ENCODE data around the gene MYH7. TPM values are rescaled to one million over a fixed set of nuclear protein-coding genes. Genes with fewer than 3 reads are reported as not detected.

The MYH7 gene
- 2.8 TPM in 1 of 2 replicates, not detected in the other for total RNA-seq (2012; rRNA removed)

GRCh38 chr14:23435543-23436326 lies at the start of gene MYH7:
MYH7 (minus strand) TSS chr14:23435660; CDS start chr14:23433732, 1,928 bp downstream.
- Histone ChIP-seq H3K4me3 (ENCODE audit: low read length) (no peak within 1 kb of the TSS), H3K4me1 (ENCODE audit: control insufficient read depth, insufficient read depth, low read length) (no peaks in the 10 kb centered on the region), H3K9me3 (replicated peaks; ENCODE audit: low read length) (no peaks in the 10 kb centered on the region), H3K27me3 (ENCODE audit: control insufficient read depth, insufficient read depth, low read length) (peaks cover 59% of the 10 kb centered on the region), H3K4me2 (ENCODE audit: low read length) (no peak within 1 kb of the TSS), H3K36me3 (ENCODE audit: insufficient read depth, low read length) (no peaks in the 10 kb centered on the region), H3K9ac (ENCODE audit: low read depth, low read length) (no peak within 1 kb of the TSS)

GRCh38 chr14:23483236-23483854 lies 47.9 kb upstream of the MYH7 start:
- no peak overlapping the region for H3K4me3 ChIP-seq (ENCODE audit: low read length)
- peaks cover 34% of the 10 kb centered on the region for H3K36me3 ChIP-seq (ENCODE audit: insufficient read depth, low read length)

GRCh38 chr14:23482823-23483148 lies 47.3 kb upstream of the MYH7 start:
- Histone ChIP-seq H3K4me3 (ENCODE audit: low read length) (no peak overlapping the region), H3K27me3 (ENCODE audit: control insufficient read depth, insufficient read depth, low read length) (no peaks in the 10 kb centered on the region), H3K9me3 (replicated peaks; ENCODE audit: low read length) (no peaks in the 10 kb centered on the region), H3K4me2 (ENCODE audit: low read length) (no peak overlapping the region), H3K9ac (ENCODE audit: low read depth, low read length) (no peak overlapping the region), H3K4me1 (ENCODE audit: control insufficient read depth, insufficient read depth, low read length) (no peaks in the 10 kb centered on the region), H3K36me3 (ENCODE audit: insufficient read depth, low read length) (peaks cover 34% of the 10 kb centered on the region)

More at GRCh38 chr14:23483236-23483854, 47.9 kb upstream of the MYH7 start:
- Histone ChIP-seq H3K4me1 (ENCODE audit: control insufficient read depth, insufficient read depth, low read length) (no peaks in the 10 kb centered on the region), H3K27me3 (ENCODE audit: control insufficient read depth, insufficient read depth, low read length) (no peaks in the 10 kb centered on the region), H3K4me2 (ENCODE audit: low read length) (no peak overlapping the region), H3K9me3 (replicated peaks; ENCODE audit: low read length) (no peaks in the 10 kb centered on the region), H3K9ac (ENCODE audit: low read depth, low read length) (no peak overlapping the region)

- no peaks in the 10 kb centered on the region for H3K27me3 ChIP-seq (ENCODE audit: control insufficient read depth, insufficient read depth, low read length)
- no peak overlapping the region for H3K4me3 ChIP-seq (ENCODE audit: low read length)
- H3K36me3 ChIP-seq (ENCODE audit: insufficient read depth, low read length) = peaks cover 39% of the 10 kb centered on the region
- no peak overlapping the region for H3K4me2 ChIP-seq (ENCODE audit: low read length)
- H3K9me3 ChIP-seq (replicated peaks; ENCODE audit: low read length) = no peaks in the 10 kb centered on the region
- H3K9ac ChIP-seq (ENCODE audit: low read depth, low read length) = no peak overlapping the region
- no peaks in the 10 kb centered on the region for H3K4me1 ChIP-seq (ENCODE audit: control insufficient read depth, insufficient read depth, low read length)
These were observed 46.7 kb upstream of the MYH7 start for GRCh38 chr14:23481979-23482822.

- Histone ChIP-seq H3K4me2 (ENCODE audit: low read length) (no peak overlapping the region), H3K9ac (ENCODE audit: low read depth, low read length) (no peak overlapping the region), H3K4me3 (ENCODE audit: low read length) (no peak overlapping the region), H3K9me3 (replicated peaks; ENCODE audit: low read length) (no peaks in the 10 kb centered on the region), H3K27me3 (ENCODE audit: control insufficient read depth, insufficient read depth, low read length) (no peaks in the 10 kb centered on the region), H3K36me3 (ENCODE audit: insufficient read depth, low read length) (peaks cover 41% of the 10 kb centered on the region), H3K4me1 (ENCODE audit: control insufficient read depth, insufficient read depth, low read length) (no peaks in the 10 kb centered on the region)
These were observed 46.0 kb upstream of the MYH7 start for GRCh38 chr14:23481362-23481970.

- Histone ChIP-seq H3K27me3 (ENCODE audit: control insufficient read depth, insufficient read depth, low read length) (no peaks in the 10 kb centered on the region), H3K4me1 (ENCODE audit: control insufficient read depth, insufficient read depth, low read length) (no peaks in the 10 kb centered on the region), H3K9ac (ENCODE audit: low read depth, low read length) (no peak overlapping the region), H3K36me3 (ENCODE audit: insufficient read depth, low read length) (peaks cover 49% of the 10 kb centered on the region), H3K9me3 (replicated peaks; ENCODE audit: low read length) (no peaks in the 10 kb centered on the region), H3K4me2 (ENCODE audit: low read length) (no peak overlapping the region), H3K4me3 (ENCODE audit: low read length) (no peak overlapping the region)
These were observed 42.8 kb upstream of the MYH7 start for GRCh38 chr14:23478109-23478759.

- Histone ChIP-seq H3K9ac (ENCODE audit: low read depth, low read length) (no peak overlapping the region), H3K27me3 (ENCODE audit: control insufficient read depth, insufficient read depth, low read length) (no peaks in the 10 kb centered on the region), H3K36me3 (ENCODE audit: insufficient read depth, low read length) (peaks cover 33% of the 10 kb centered on the region), H3K4me1 (ENCODE audit: control insufficient read depth, insufficient read depth, low read length) (peaks cover 8% of the 10 kb centered on the region), H3K4me3 (ENCODE audit: low read length) (no peak overlapping the region), H3K9me3 (replicated peaks; ENCODE audit: low read length) (no peaks in the 10 kb centered on the region), H3K4me2 (ENCODE audit: low read length) (no peak overlapping the region)
These were observed 35.5 kb upstream of the MYH7 start for GRCh38 chr14:23470947-23471346.

GRCh38 chr14:23469906-23470403 lies 34.5 kb upstream of the MYH7 start:
- no peaks in the 10 kb centered on the region for H3K27me3 ChIP-seq (ENCODE audit: control insufficient read depth, insufficient read depth, low read length)
- H3K9ac ChIP-seq (ENCODE audit: low read depth, low read length) = peak overlapping the region; percentile 95
- peak overlapping the region; percentile 82 for H3K4me2 ChIP-seq (ENCODE audit: low read length)
- peak overlapping the region; percentile 83 for H3K4me3 ChIP-seq (ENCODE audit: low read length)
- H3K9me3 ChIP-seq (replicated peaks; ENCODE audit: low read length) = no peaks in the 10 kb centered on the region
- peaks cover 23% of the 10 kb centered on the region for H3K36me3 ChIP-seq (ENCODE audit: insufficient read depth, low read length)
- peaks cover 8% of the 10 kb centered on the region for H3K4me1 ChIP-seq (ENCODE audit: control insufficient read depth, insufficient read depth, low read length)

- Histone ChIP-seq H3K36me3 (ENCODE audit: insufficient read depth, low read length) (peaks cover 16% of the 10 kb centered on the region), H3K4me1 (ENCODE audit: control insufficient read depth, insufficient read depth, low read length) (peaks cover 8% of the 10 kb centered on the region), H3K4me2 (ENCODE audit: low read length) (peak within 1 kb of the TSS; percentile 82), H3K4me3 (ENCODE audit: low read length) (peak within 1 kb of the TSS; percentile 83), H3K27me3 (ENCODE audit: control insufficient read depth, insufficient read depth, low read length) (no peaks in the 10 kb centered on the region), H3K9me3 (replicated peaks; ENCODE audit: low read length) (no peaks in the 10 kb centered on the region), H3K9ac (ENCODE audit: low read depth, low read length) (peak within 1 kb of the TSS; percentile 95)
These were observed 33.9 kb upstream of the MYH7 start, which contains the start of gene NGDN for GRCh38 chr14:23469127-23469905. NGDN (plus strand) TSS chr14:23469703; CDS start chr14:23469716, 13 bp downstream.

GRCh38 chr14:23468704-23469126 lies 33.3 kb upstream of the MYH7 start:
- Histone ChIP-seq H3K36me3 (ENCODE audit: insufficient read depth, low read length) (peaks cover 12% of the 10 kb centered on the region), H3K9me3 (replicated peaks; ENCODE audit: low read length) (no peaks in the 10 kb centered on the region), H3K4me2 (ENCODE audit: low read length) (peak overlapping the region; percentile 78), H3K4me1 (ENCODE audit: control insufficient read depth, insufficient read depth, low read length) (peaks cover 8% of the 10 kb centered on the region), H3K27me3 (ENCODE audit: control insufficient read depth, insufficient read depth, low read length) (no peaks in the 10 kb centered on the region), H3K4me3 (ENCODE audit: low read length) (peak overlapping the region; percentile 68), H3K9ac (ENCODE audit: low read depth, low read length) (peak overlapping the region; percentile 13)

All from skeletal muscle satellite cell (primary cell).